BLaER1 treated with 17β-estradiol and CSF1 and Interleukin-3, amounts not matched to agents 10 nM and 100 nM (cell line): ENCODE results near the gene REM2.

Experiments used
- H3K27ac ChIP-seq, 11 experiments: shearing (Covaris generic); formaldehyde crosslinking; 2 replicates each; pipeline ENCODE4 v1.8.1; 2022
- H3K27me3 ChIP-seq, 11 experiments: shearing (Covaris generic); formaldehyde crosslinking; 2 replicates each; pipeline ENCODE4 v1.8.1; 2022
- H3K36me3 ChIP-seq, 11 experiments: shearing (Covaris generic); formaldehyde crosslinking; 2 replicates each; pipeline ENCODE4 v1.8.1; 2022
- H3K4me1 ChIP-seq, 10 experiments: shearing (Covaris generic); formaldehyde crosslinking; 2 replicates each; pipeline ENCODE4 v1.8.1; 2022
- H3K4me2 ChIP-seq, 11 experiments: shearing (Covaris generic); formaldehyde crosslinking; 2 replicates each; pipeline ENCODE4 v1.8.1; 2022
- H3K4me3 ChIP-seq, 10 experiments: shearing (Covaris generic); formaldehyde crosslinking; 2 replicates each; pipeline ENCODE4 v1.8.1; 2022
- H3K9ac ChIP-seq, 11 experiments: shearing (Covaris generic); formaldehyde crosslinking; 2 replicates each; pipeline ENCODE4 v1.8.1; 2022
- H3K9me3 ChIP-seq, 11 experiments: shearing (Covaris generic); formaldehyde crosslinking; replicated peaks in 1 of 11; 2 replicates each; pipeline ENCODE4 v1.8.1; 2022
- H4K20me1 ChIP-seq, 11 experiments: shearing (Covaris generic); formaldehyde crosslinking; 2 replicates each; pipeline ENCODE4 v1.8.1; 2022
- Cebpa-rat ChIP-seq, 11 experiments: shearing (Covaris generic); IDR thresholded peaks; 2 replicates each; pipeline ENCODE4 v1.8.1; 2022

REM2 gene

GRCh38 chr14:22839159-22839779, 43.8 kb upstream of the REM2 start:
- Histone ChIP-seq H3K9ac (peak overlapping the region in 9 of 11 experiments; percentile 3 to 95 (median 77); a peak in 10 of 22 replicates), H3K4me2 (peak overlapping the region; percentile 75 to 98 (median 84)), H3K27ac (peak overlapping the region in 6 of 11 experiments; percentile 16 to 89 (median 72); a peak in 8 of 22 replicates), H3K4me3 (peak overlapping the region in 6 of 10 experiments; percentile 61 to 97 (median 86); a peak in 10 of 20 replicates), H3K4me1 (peaks cover 33 to 81% (median 44%) of the 10 kb centered on the region in 10 experiments), H4K20me1 (peaks cover 0 to 65% (median 10%) of the 10 kb centered on the region in 11 experiments; a peak in 8 of 22 replicates), H3K9me3 (no peaks in the 10 kb centered on the region), H3K36me3 (peaks cover 14 to 67% (median 17%) of the 10 kb centered on the region in 11 experiments), H3K27me3 (peaks cover 0 to 60% (median 55%) of the 10 kb centered on the region in 11 experiments; a peak in 19 of 22 replicates)
- no peak for TF ChIP-seq Cebpa-rat (IDR thresholded peaks at IDR 0.05)

GRCh38 chr14:22841311-22841710, 41.7 kb upstream of the REM2 start:
- TF ChIP-seq Cebpa-rat (IDR thresholded peaks at IDR 0.05): no peak
- H4K20me1 ChIP-seq: peaks cover 0 to 84% (median 5%) of the 10 kb centered on the region in 11 experiments; a peak in 8 of 22 replicates
- peaks cover 0 to 75% (median 0%) of the 10 kb centered on the region in 11 experiments; a peak in 8 of 22 replicates for H3K36me3 ChIP-seq
- peak overlapping the region in 4 of 11 experiments; percentile 16 to 98 (median 67); a peak in 6 of 22 replicates for H3K4me2 ChIP-seq
- peak overlapping the region in 2 of 11 experiments; percentile 28 to 39; a peak in 2 of 22 replicates for H3K9ac ChIP-seq
- peak overlapping the region in 1 of 11 experiments; percentile 25; a peak in 1 of 22 replicates for H3K27ac ChIP-seq
- H3K9me3 ChIP-seq: no peaks in the 10 kb centered on the region
- no peak overlapping the region for H3K4me3 ChIP-seq
- H3K4me1 ChIP-seq: peaks cover 40 to 85% (median 49%) of the 10 kb centered on the region in 10 experiments
- H3K27me3 ChIP-seq: peaks cover 0 to 39% (median 35%) of the 10 kb centered on the region in 11 experiments; a peak in 19 of 22 replicates

GRCh38 chr14:22841769-22842168, 41.3 kb upstream of the REM2 start:
- H3K9ac ChIP-seq: peak overlapping the region in 1 of 11 experiments; percentile 39; a peak in 2 of 22 replicates
- TF ChIP-seq Cebpa-rat (IDR thresholded peaks at IDR 0.05): no peak
- H3K4me2 ChIP-seq: peak overlapping the region in 3 of 11 experiments; percentile 36 to 98 (median 45); a peak in 5 of 22 replicates
- H3K36me3 ChIP-seq: peaks cover 0 to 80% (median 0%) of the 10 kb centered on the region in 11 experiments; a peak in 8 of 22 replicates
- H3K4me1 ChIP-seq: peaks cover 40 to 88% (median 49%) of the 10 kb centered on the region in 10 experiments
- no peaks in the 10 kb centered on the region for H3K9me3 ChIP-seq
- H3K27me3 ChIP-seq: peaks cover 0 to 35% (median 30%) of the 10 kb centered on the region in 11 experiments; a peak in 19 of 22 replicates
- H4K20me1 ChIP-seq: peaks cover 0 to 84% (median 5%) of the 10 kb centered on the region in 11 experiments; a peak in 8 of 22 replicates
- no peak overlapping the region for H3K4me3 ChIP-seq
- no peak overlapping the region for H3K27ac ChIP-seq

- peaks cover 0 to 86% (median 1%) of the 10 kb centered on the region in 11 experiments; a peak in 8 of 22 replicates for H4K20me1 ChIP-seq
- H3K4me2 ChIP-seq: peak overlapping the region in 5 of 11 experiments; percentile 21 to 98 (median 36); a peak in 7 of 22 replicates
- H3K27me3 ChIP-seq: peaks cover 0 to 28% (median 23%) of the 10 kb centered on the region in 11 experiments; a peak in 19 of 22 replicates
- no peak overlapping the region for H3K27ac ChIP-seq
- TF ChIP-seq Cebpa-rat (IDR thresholded peaks at IDR 0.05): no peak
- H3K4me1 ChIP-seq: peaks cover 33 to 92% (median 46%) of the 10 kb centered on the region in 10 experiments
- no peaks in the 10 kb centered on the region for H3K9me3 ChIP-seq
- no peak overlapping the region; a peak in 2 of 22 replicates for H3K9ac ChIP-seq
- H3K4me3 ChIP-seq: no peak overlapping the region
- peaks cover 0 to 83% (median 0%) of the 10 kb centered on the region in 11 experiments; a peak in 8 of 22 replicates for H3K36me3 ChIP-seq
Measured at GRCh38 chr14:22842211-22843122, 40.6 kb upstream of the REM2 start.

- H3K27ac ChIP-seq: no peak overlapping the region
- peaks cover 0 to 83% (median 0%) of the 10 kb centered on the region in 11 experiments; a peak in 8 of 22 replicates for H3K36me3 ChIP-seq
- peaks cover 0 to 90% (median 0%) of the 10 kb centered on the region in 11 experiments; a peak in 6 of 22 replicates for H4K20me1 ChIP-seq
- H3K4me3 ChIP-seq: no peak overlapping the region
- peaks cover 0 to 19% (median 14%) of the 10 kb centered on the region in 11 experiments; a peak in 18 of 22 replicates for H3K27me3 ChIP-seq
- peak overlapping the region in 5 of 11 experiments; percentile 21 to 98 (median 36); a peak in 6 of 22 replicates for H3K4me2 ChIP-seq
- no peaks in the 10 kb centered on the region for H3K9me3 ChIP-seq
- H3K4me1 ChIP-seq: peaks cover 33 to 96% (median 46%) of the 10 kb centered on the region in 10 experiments
- 0 out of 22 replicates have a peak overlapping the region, but pooled peaks of 2 of the 11 experiments have one; percentile 1 to 2 for H3K9ac ChIP-seq
- TF ChIP-seq Cebpa-rat (IDR thresholded peaks at IDR 0.05): no peak
Measured at GRCh38 chr14:22843123-22843925, 39.7 kb upstream of the REM2 start.

GRCh38 chr14:22844221-22845102, 38.6 kb upstream of the REM2 start:
- Histone ChIP-seq H3K9me3 (no peaks in the 10 kb centered on the region), H3K9ac (peak overlapping the region in 2 of 11 experiments; percentile 22 to 40; a peak in 2 of 22 replicates), H3K4me1 (peaks cover 33 to 97% (median 46%) of the 10 kb centered on the region in 10 experiments), H3K27ac (no peak overlapping the region), H3K4me3 (no peak overlapping the region), H3K27me3 (peaks cover 0 to 8% (median 3%) of the 10 kb centered on the region in 11 experiments; a peak in 15 of 22 replicates), H3K4me2 (peak overlapping the region in 8 of 11 experiments; percentile 3 to 72 (median 41); a peak in 13 of 22 replicates), H4K20me1 (peaks cover 0 to 79% (median 0%) of the 10 kb centered on the region in 11 experiments; a peak in 6 of 22 replicates), H3K36me3 (peaks cover 0 to 80% (median 0%) of the 10 kb centered on the region in 11 experiments; a peak in 8 of 22 replicates)
- TF ChIP-seq Cebpa-rat (IDR thresholded peaks at IDR 0.05): no peak

- H3K9ac ChIP-seq: peak overlapping the region in 1 of 11 experiments; percentile 64; a peak in 2 of 22 replicates
- H3K4me3 ChIP-seq: no peak overlapping the region
- H3K4me1 ChIP-seq: peaks cover 36 to 97% (median 46%) of the 10 kb centered on the region in 10 experiments
- peak overlapping the region in 3 of 11 experiments; percentile 72 to 75 (median 72); a peak in 5 of 22 replicates for H3K4me2 ChIP-seq
- peaks cover 0 to 73% (median 0%) of the 10 kb centered on the region in 11 experiments; a peak in 6 of 22 replicates for H4K20me1 ChIP-seq
- TF ChIP-seq Cebpa-rat (IDR thresholded peaks at IDR 0.05): no peak
- H3K9me3 ChIP-seq: no peaks in the 10 kb centered on the region
- peaks cover 0 to 75% (median 0%) of the 10 kb centered on the region in 11 experiments; a peak in 8 of 22 replicates for H3K36me3 ChIP-seq
- H3K27me3 ChIP-seq: peaks cover 0 to 2% (median 0%) of the 10 kb centered on the region in 11 experiments; a peak in 2 of 22 replicates
- H3K27ac ChIP-seq: no peak overlapping the region
Measured at GRCh38 chr14:22845103-22845394, 38.0 kb upstream of the REM2 start.
